ENCODE data around the gene TLNRD1.

TLNRD1 gene

GRCh38 chr15:80990955-80991354, 9.8 kb upstream of the TLNRD1 start:
- WGBS, 2 experiments (ENCODE audit: insufficient coverage in 2 of 2), result no CpG with 5 or more reads among the region's 1 CpG
- Histone ChIP-seq H3K9me3 (ENCODE audit: control insufficient read depth, low read length) (no peaks in the 10 kb centered on the region), H3K4me3 (ENCODE audit: extremely low read depth, insufficient read depth, low read length, poor library complexity, severe bottlenecking) (no peak overlapping the region), H3K36me3 (ENCODE audit: control insufficient read depth, insufficient read depth, low read length) (no peaks in the 10 kb centered on the region), H3K27ac (ENCODE audit: low read depth, low read length, severe bottlenecking) (no peak overlapping the region), H3K4me1 (ENCODE audit: control insufficient read depth, insufficient read depth, low read length, poor library complexity, severe bottlenecking) (peaks cover 6% of the 10 kb centered on the region)

GRCh38 chr15:80991421-80991820, 9.3 kb upstream of the TLNRD1 start:
- no peaks in the 10 kb centered on the region for H3K36me3 ChIP-seq (ENCODE audit: control insufficient read depth, insufficient read depth, low read length)
- peaks cover 6% of the 10 kb centered on the region for H3K4me1 ChIP-seq (ENCODE audit: control insufficient read depth, insufficient read depth, low read length, poor library complexity, severe bottlenecking)
- 92 to 100% methylated on average over 4 to 5 of the region's 5 CpGs for whole genome bisulfite sequencing, 2 experiments (ENCODE audit: insufficient coverage in 2 of 2)
- no peak overlapping the region for H3K27ac ChIP-seq (ENCODE audit: low read depth, low read length, severe bottlenecking)
- no peaks in the 10 kb centered on the region for H3K9me3 ChIP-seq (ENCODE audit: control insufficient read depth, low read length)
- H3K4me3 ChIP-seq (ENCODE audit: extremely low read depth, insufficient read depth, low read length, poor library complexity, severe bottlenecking), result no peak overlapping the region

GRCh38 chr15:80992006-80992405, 8.7 kb upstream of the TLNRD1 start:
- no peaks in the 10 kb centered on the region for H3K36me3 ChIP-seq (ENCODE audit: control insufficient read depth, insufficient read depth, low read length)
- WGBS, 2 experiments (ENCODE audit: insufficient coverage in 2 of 2), result 90 to 95% methylated on average over 3 of the region's 4 CpGs
- H3K9me3 ChIP-seq (ENCODE audit: control insufficient read depth, low read length), result no peaks in the 10 kb centered on the region
- peaks cover 6% of the 10 kb centered on the region for H3K4me1 ChIP-seq (ENCODE audit: control insufficient read depth, insufficient read depth, low read length, poor library complexity, severe bottlenecking)
- no peak overlapping the region for H3K27ac ChIP-seq (ENCODE audit: low read depth, low read length, severe bottlenecking)
- no peak overlapping the region for H3K4me3 ChIP-seq (ENCODE audit: extremely low read depth, insufficient read depth, low read length, poor library complexity, severe bottlenecking)

GRCh38 chr15:80992441-80992840, 8.3 kb upstream of the TLNRD1 start:
- H3K4me1 ChIP-seq (ENCODE audit: control insufficient read depth, insufficient read depth, low read length, poor library complexity, severe bottlenecking), result peaks cover 6% of the 10 kb centered on the region
- no peaks in the 10 kb centered on the region for H3K9me3 ChIP-seq (ENCODE audit: control insufficient read depth, low read length)
- H3K4me3 ChIP-seq (ENCODE audit: extremely low read depth, insufficient read depth, low read length, poor library complexity, severe bottlenecking), result no peak overlapping the region
- 83% methylated on average over 1 of the region's 1 CpG; no CpG with 5 or more reads in 1 of the 2 experiments for WGBS, 2 experiments (ENCODE audit: insufficient coverage in 2 of 2)
- no peak overlapping the region for H3K27ac ChIP-seq (ENCODE audit: low read depth, low read length, severe bottlenecking)
- H3K36me3 ChIP-seq (ENCODE audit: control insufficient read depth, insufficient read depth, low read length), result no peaks in the 10 kb centered on the region

GRCh38 chr15:80996247-80996646, 4.5 kb upstream of the TLNRD1 start:
- H3K27ac ChIP-seq (ENCODE audit: low read depth, low read length, severe bottlenecking), result no peak overlapping the region
- no CpG with 5 or more reads among the region's 1 CpG for WGBS, 2 experiments (ENCODE audit: insufficient coverage in 2 of 2)
- no peaks in the 10 kb centered on the region for H3K4me1 ChIP-seq (ENCODE audit: control insufficient read depth, insufficient read depth, low read length, poor library complexity, severe bottlenecking)
- H3K4me3 ChIP-seq (ENCODE audit: extremely low read depth, insufficient read depth, low read length, poor library complexity, severe bottlenecking), result no peak overlapping the region
- no peaks in the 10 kb centered on the region for H3K9me3 ChIP-seq (ENCODE audit: control insufficient read depth, low read length)
- no peaks in the 10 kb centered on the region for H3K36me3 ChIP-seq (ENCODE audit: control insufficient read depth, insufficient read depth, low read length)

- WGBS, 2 experiments (ENCODE audit: insufficient coverage in 2 of 2), result 86% methylated on average over 1 of the region's 1 CpG; no CpG with 5 or more reads in 1 of the 2 experiments
- no peak overlapping the region for H3K4me3 ChIP-seq (ENCODE audit: extremely low read depth, insufficient read depth, low read length, poor library complexity, severe bottlenecking)
- no peaks in the 10 kb centered on the region for H3K9me3 ChIP-seq (ENCODE audit: control insufficient read depth, low read length)
- H3K27ac ChIP-seq (ENCODE audit: low read depth, low read length, severe bottlenecking), result no peak overlapping the region
- H3K36me3 ChIP-seq (ENCODE audit: control insufficient read depth, insufficient read depth, low read length), result peaks cover 4% of the 10 kb centered on the region
- peaks cover 3% of the 10 kb centered on the region for H3K4me1 ChIP-seq (ENCODE audit: control insufficient read depth, insufficient read depth, low read length, poor library complexity, severe bottlenecking)
Observed at GRCh38 chr15:80997692-80998091, 3.0 kb upstream of the TLNRD1 start.

- H3K4me1 ChIP-seq (ENCODE audit: control insufficient read depth, insufficient read depth, low read length, poor library complexity, severe bottlenecking), result peaks cover 9% of the 10 kb centered on the region
- no peaks in the 10 kb centered on the region for H3K9me3 ChIP-seq (ENCODE audit: control insufficient read depth, low read length)
- H3K36me3 ChIP-seq (ENCODE audit: control insufficient read depth, insufficient read depth, low read length), result peaks cover 9% of the 10 kb centered on the region
- H3K4me3 ChIP-seq (ENCODE audit: extremely low read depth, insufficient read depth, low read length, poor library complexity, severe bottlenecking), result no peak overlapping the region
- H3K27ac ChIP-seq (ENCODE audit: low read depth, low read length, severe bottlenecking), result no peak overlapping the region
- no CpG with 5 or more reads among the region's 1 CpG for WGBS, 2 experiments (ENCODE audit: insufficient coverage in 2 of 2)
Observed at GRCh38 chr15:80998251-80998650, 2.5 kb upstream of the TLNRD1 start.

- peak overlapping the region; percentile 89 for H3K4me3 ChIP-seq (ENCODE audit: extremely low read depth, insufficient read depth, low read length, poor library complexity, severe bottlenecking)
- peaks cover 22% of the 10 kb centered on the region for H3K36me3 ChIP-seq (ENCODE audit: control insufficient read depth, insufficient read depth, low read length)
- H3K27ac ChIP-seq (ENCODE audit: low read depth, low read length, severe bottlenecking), result no peak overlapping the region
- H3K4me1 ChIP-seq (ENCODE audit: control insufficient read depth, insufficient read depth, low read length, poor library complexity, severe bottlenecking), result peaks cover 17% of the 10 kb centered on the region
- H3K9me3 ChIP-seq (ENCODE audit: control insufficient read depth, low read length), result no peaks in the 10 kb centered on the region
- 89% methylated on average over 10 to 12 of the region's 13 CpGs for WGBS, 2 experiments (ENCODE audit: insufficient coverage in 2 of 2)
Observed at GRCh38 chr15:80999623-81000036, 1.1 kb upstream of the TLNRD1 start.

- Histone ChIP-seq H3K4me1 (ENCODE audit: control insufficient read depth, insufficient read depth, low read length, poor library complexity, severe bottlenecking) (peaks cover 18% of the 10 kb centered on the region), H3K4me3 (ENCODE audit: extremely low read depth, insufficient read depth, low read length, poor library complexity, severe bottlenecking) (peak overlapping the region; percentile 89), H3K36me3 (ENCODE audit: control insufficient read depth, insufficient read depth, low read length) (peaks cover 26% of the 10 kb centered on the region), H3K9me3 (ENCODE audit: control insufficient read depth, low read length) (no peaks in the 10 kb centered on the region), H3K27ac (ENCODE audit: low read depth, low read length, severe bottlenecking) (peak overlapping the region; percentile 89)
- 19 to 24% methylated on average over 14 of the region's 21 CpGs for WGBS, 2 experiments (ENCODE audit: insufficient coverage in 2 of 2)
Observed at GRCh38 chr15:81000144-81000623, 539 bp upstream of the TLNRD1 start.

GRCh38 chr15:81001152-81002008, 657 bp downstream of the TLNRD1 start:
- peaks cover 18% of the 10 kb centered on the region for H3K4me1 ChIP-seq (ENCODE audit: control insufficient read depth, insufficient read depth, low read length, poor library complexity, severe bottlenecking)
- 0% methylated on average over 86 to 87 of the region's 110 CpGs for WGBS, 2 experiments (ENCODE audit: insufficient coverage in 2 of 2)
- H3K27ac ChIP-seq (ENCODE audit: low read depth, low read length, severe bottlenecking), result peak overlapping the region; percentile 89
- H3K36me3 ChIP-seq (ENCODE audit: control insufficient read depth, insufficient read depth, low read length), result peaks cover 38% of the 10 kb centered on the region
- peak overlapping the region; percentile 89 for H3K4me3 ChIP-seq (ENCODE audit: extremely low read depth, insufficient read depth, low read length, poor library complexity, severe bottlenecking)
- H3K9me3 ChIP-seq (ENCODE audit: control insufficient read depth, low read length), result no peaks in the 10 kb centered on the region

- Histone ChIP-seq H3K9me3 (ENCODE audit: control insufficient read depth, low read length) (no peaks in the 10 kb centered on the region), H3K4me3 (ENCODE audit: extremely low read depth, insufficient read depth, low read length, poor library complexity, severe bottlenecking) (peak overlapping the region; percentile 89), H3K36me3 (ENCODE audit: control insufficient read depth, insufficient read depth, low read length) (peaks cover 42% of the 10 kb centered on the region), H3K4me1 (ENCODE audit: control insufficient read depth, insufficient read depth, low read length, poor library complexity, severe bottlenecking) (peaks cover 18% of the 10 kb centered on the region), H3K27ac (ENCODE audit: low read depth, low read length, severe bottlenecking) (no peak overlapping the region)
- WGBS, 2 experiments (ENCODE audit: insufficient coverage in 2 of 2), result 2 to 5% methylated on average over 14 to 26 of the region's 42 CpGs
Observed at GRCh38 chr15:81002009-81002330, 1.2 kb downstream of the TLNRD1 start.

All from mesodermal cell (in vitro differentiated cells).